ENCODE measurements around the gene USH1C. TPM values are rescaled to one million over a fixed set of nuclear protein-coding genes. Genes with fewer than 3 reads are reported as not detected.

Gene USH1C
- polyA plus RNA-seq, 3 donors = not detected

- Histone ChIP-seq H3K36me3 (replicated peaks in 1 of 2; ENCODE audit: control insufficient read depth in 1 of 2, insufficient read depth in 2 of 2, low read length in 2 of 2) (no peaks in the 10 kb centered on the region), H3K27ac (ENCODE audit: low read depth in 1 of 2, low read length in 2 of 2) (no peak overlapping the region), H3K4me3 (replicated peaks in 1 of 3; ENCODE audit: low read depth in 2 of 3, low read length in 3 of 3) (no peak overlapping the region), H4K20me1 (ENCODE audit: insufficient read depth, low read length) (no peaks in the 10 kb centered on the region), H3K4me1 (ENCODE audit: control insufficient read depth in 1 of 2, insufficient read depth in 2 of 2, low read length in 2 of 2) (no peaks in the 10 kb centered on the region), H3K79me2 (ENCODE audit: insufficient read depth, low read length) (no peaks in the 10 kb centered on the region), H2AFZ (ENCODE audit: insufficient read depth, low read depth, low read length, poor library complexity, severe bottlenecking) (no peak overlapping the region), H3K4me2 (replicated peaks; ENCODE audit: extremely low read depth, low read length, poor library complexity, severe bottlenecking) (no peak overlapping the region), H3K9me3 (replicated peaks in 1 of 2; ENCODE audit: control insufficient read depth in 1 of 2, insufficient read depth in 1 of 2, low read length in 2 of 2) (no peaks in the 10 kb centered on the region), H3K9ac (ENCODE audit: insufficient read depth, low read length, poor library complexity, severe bottlenecking) (no peak overlapping the region), H3K27me3 (ENCODE audit: control insufficient read depth in 2 of 2, insufficient read depth in 2 of 2, low read length in 2 of 2) (no peaks in the 10 kb centered on the region)
- H3K4me1 Mint-ChIP-seq = no peaks in the 10 kb centered on the region
- no peaks in the 10 kb centered on the region for H3K9me3 Mint-ChIP-seq
- intact Hi-C loops (cut with micrococcal nuclease) = no loop called here
- TF ChIP-seq, protein P1, sequence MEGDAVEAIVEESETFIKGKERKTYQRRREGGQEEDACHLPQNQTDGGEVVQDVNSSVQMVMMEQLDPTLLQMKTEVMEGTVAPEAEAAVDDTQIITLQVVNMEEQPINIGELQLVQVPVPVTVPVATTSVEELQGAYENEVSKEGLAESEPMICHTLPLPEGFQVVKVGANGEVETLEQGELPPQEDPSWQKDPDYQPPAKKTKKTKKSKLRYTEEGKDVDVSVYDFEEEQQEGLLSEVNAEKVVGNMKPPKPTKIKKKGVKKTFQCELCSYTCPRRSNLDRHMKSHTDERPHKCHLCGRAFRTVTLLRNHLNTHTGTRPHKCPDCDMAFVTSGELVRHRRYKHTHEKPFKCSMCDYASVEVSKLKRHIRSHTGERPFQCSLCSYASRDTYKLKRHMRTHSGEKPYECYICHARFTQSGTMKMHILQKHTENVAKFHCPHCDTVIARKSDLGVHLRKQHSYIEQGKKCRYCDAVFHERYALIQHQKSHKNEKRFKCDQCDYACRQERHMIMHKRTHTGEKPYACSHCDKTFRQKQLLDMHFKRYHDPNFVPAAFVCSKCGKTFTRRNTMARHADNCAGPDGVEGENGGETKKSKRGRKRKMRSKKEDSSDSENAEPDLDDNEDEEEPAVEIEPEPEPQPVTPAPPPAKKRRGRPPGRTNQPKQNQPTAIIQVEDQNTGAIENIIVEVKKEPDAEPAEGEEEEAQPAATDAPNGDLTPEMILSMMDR (IDR thresholded peaks at IDR 0.05) = no peak
- H3K27me3 Mint-ChIP-seq (ENCODE audit: low read depth in 3 of 3) = peaks cover 2 to 9% (median 2%) of the 10 kb centered on the region in 3 donors
- H3K36me3 Mint-ChIP-seq = no peaks in the 10 kb centered on the region
- no peak overlapping the region for H3K27ac Mint-ChIP-seq
- DNase-seq = no peak
- no peak overlapping the region for H3K4me3 Mint-ChIP-seq
- 84% methylated on average over 9 of the region's 11 CpGs for WGBS (ENCODE audit: insufficient coverage)
Measured at GRCh38 chr11:17533778-17534415, 10.3 kb downstream of the USH1C start.

- Histone ChIP-seq H3K79me2 (ENCODE audit: insufficient read depth, low read length) (no peaks in the 10 kb centered on the region), H2AFZ (ENCODE audit: insufficient read depth, low read depth, low read length, poor library complexity, severe bottlenecking) (no peak overlapping the region), H3K9me3 (replicated peaks in 1 of 2; ENCODE audit: control insufficient read depth in 1 of 2, insufficient read depth in 1 of 2, low read length in 2 of 2) (no peaks in the 10 kb centered on the region), H3K4me3 (replicated peaks in 1 of 3; ENCODE audit: low read depth in 2 of 3, low read length in 3 of 3) (no peak overlapping the region), H3K27me3 (ENCODE audit: control insufficient read depth in 2 of 2, insufficient read depth in 2 of 2, low read length in 2 of 2) (no peaks in the 10 kb centered on the region), H3K4me1 (ENCODE audit: control insufficient read depth in 1 of 2, insufficient read depth in 2 of 2, low read length in 2 of 2) (no peaks in the 10 kb centered on the region), H3K36me3 (replicated peaks in 1 of 2; ENCODE audit: control insufficient read depth in 1 of 2, insufficient read depth in 2 of 2, low read length in 2 of 2) (no peaks in the 10 kb centered on the region), H3K4me2 (replicated peaks; ENCODE audit: extremely low read depth, low read length, poor library complexity, severe bottlenecking) (no peak overlapping the region), H3K27ac (ENCODE audit: low read depth in 1 of 2, low read length in 2 of 2) (no peak overlapping the region), H4K20me1 (ENCODE audit: insufficient read depth, low read length) (no peaks in the 10 kb centered on the region), H3K9ac (ENCODE audit: insufficient read depth, low read length, poor library complexity, severe bottlenecking) (no peak overlapping the region)
- TF ChIP-seq, protein P1 (IDR thresholded peaks at IDR 0.05) = no peak
- no peaks in the 10 kb centered on the region for H3K36me3 Mint-ChIP-seq
- DNase-seq = no peak
- intact Hi-C loops (cut with micrococcal nuclease) = no loop called here
- H3K4me3 Mint-ChIP-seq = no peak overlapping the region
- WGBS (ENCODE audit: insufficient coverage) = 96% methylated on average over 5 of the region's 6 CpGs
- H3K27ac Mint-ChIP-seq = no peak overlapping the region
- no peaks in the 10 kb centered on the region for H3K4me1 Mint-ChIP-seq
- H3K27me3 Mint-ChIP-seq (ENCODE audit: low read depth in 3 of 3) = peaks cover 2 to 9% (median 5%) of the 10 kb centered on the region in 3 donors
- no peaks in the 10 kb centered on the region for H3K9me3 Mint-ChIP-seq
Measured at GRCh38 chr11:17533341-17533740, 10.9 kb downstream of the USH1C start.

All from CD14-positive monocyte (primary cell).